ENCODE measurements around the gene PDCD11. TPM values are rescaled to one million over a fixed set of nuclear protein-coding genes. Genes with fewer than 3 reads are reported as not detected.

Gene PDCD11
- total and polyA plus RNA-seq, 2 of the 8 experiments (the other 6 are each of a cell fraction or from before 2014, with no cell fraction given) = 18.1 to 79.1 TPM

DNA sequence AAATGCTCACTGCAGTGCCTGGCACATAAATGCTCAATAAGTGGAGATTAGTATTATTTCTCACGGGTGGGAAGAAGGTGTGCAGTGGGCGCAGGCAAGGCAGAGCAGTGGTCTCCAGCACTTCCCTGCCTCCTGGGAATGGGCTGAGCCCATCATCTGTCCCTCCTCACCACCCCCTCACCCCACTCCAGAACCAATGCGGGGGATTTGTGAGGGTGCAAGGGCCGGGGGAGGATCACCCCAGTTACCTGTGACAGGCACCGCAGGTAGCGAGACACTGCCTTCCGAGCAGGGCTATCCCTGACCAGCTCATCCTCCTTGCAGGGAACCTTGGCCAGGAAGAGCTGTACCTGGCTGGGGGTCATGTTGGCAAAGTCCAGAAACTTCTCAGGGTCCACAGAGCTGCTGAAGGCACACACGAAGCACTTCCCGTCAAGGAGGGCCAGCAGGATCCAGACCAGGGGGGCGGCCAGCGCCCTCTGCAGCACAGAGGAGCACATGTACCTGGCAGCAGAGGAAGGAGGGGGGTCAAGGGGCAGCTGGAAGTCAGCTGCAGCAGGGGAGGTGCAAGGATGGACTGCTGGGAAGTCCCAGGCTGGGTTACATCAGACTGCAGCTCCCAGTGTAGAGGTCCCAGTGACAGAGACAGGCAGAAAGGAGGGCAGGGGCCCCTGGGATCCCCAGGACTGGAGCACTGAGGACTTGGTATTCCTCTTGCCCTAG is 79.8 kb downstream of the PDCD11 start (continued):
- TF ChIP-seq PHF8 (conservative IDR thresholded peaks at IDR 0.05; ENCODE audit: low read depth, low read length) = no peak
- TF ChIP-seq BCL11A (IDR thresholded peaks at IDR 0.05; ENCODE audit: low read depth in 2 of 2, low read length in 2 of 2) = no peak
- TF ChIP-seq SP1 (IDR thresholded peaks at IDR 0.05; ENCODE audit: low read depth, low read length) = no peak
- TF ChIP-seq, protein P1, sequence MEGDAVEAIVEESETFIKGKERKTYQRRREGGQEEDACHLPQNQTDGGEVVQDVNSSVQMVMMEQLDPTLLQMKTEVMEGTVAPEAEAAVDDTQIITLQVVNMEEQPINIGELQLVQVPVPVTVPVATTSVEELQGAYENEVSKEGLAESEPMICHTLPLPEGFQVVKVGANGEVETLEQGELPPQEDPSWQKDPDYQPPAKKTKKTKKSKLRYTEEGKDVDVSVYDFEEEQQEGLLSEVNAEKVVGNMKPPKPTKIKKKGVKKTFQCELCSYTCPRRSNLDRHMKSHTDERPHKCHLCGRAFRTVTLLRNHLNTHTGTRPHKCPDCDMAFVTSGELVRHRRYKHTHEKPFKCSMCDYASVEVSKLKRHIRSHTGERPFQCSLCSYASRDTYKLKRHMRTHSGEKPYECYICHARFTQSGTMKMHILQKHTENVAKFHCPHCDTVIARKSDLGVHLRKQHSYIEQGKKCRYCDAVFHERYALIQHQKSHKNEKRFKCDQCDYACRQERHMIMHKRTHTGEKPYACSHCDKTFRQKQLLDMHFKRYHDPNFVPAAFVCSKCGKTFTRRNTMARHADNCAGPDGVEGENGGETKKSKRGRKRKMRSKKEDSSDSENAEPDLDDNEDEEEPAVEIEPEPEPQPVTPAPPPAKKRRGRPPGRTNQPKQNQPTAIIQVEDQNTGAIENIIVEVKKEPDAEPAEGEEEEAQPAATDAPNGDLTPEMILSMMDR (IDR thresholded peaks at IDR 0.05; ENCODE audit: control extremely low read depth in 1 of 3, insufficient read depth in 1 of 3, low read depth in 1 of 3, low read length in 3 of 3) = peak; percentile 79 to 95 (median 88)
- TF ChIP-seq SIN3A (conservative IDR thresholded peaks at IDR 0.05 in 1 of 2, IDR thresholded peaks at IDR 0.05 in 1 of 2; ENCODE audit: low read depth in 1 of 2, low read length in 2 of 2) = peak in 1 of 2 experiments; percentile 84; a peak in 2 of 4 replicates
- TF ChIP-seq CHD2 (IDR thresholded peaks at IDR 0.05; ENCODE audit: low read length) = 0 out of 2 replicates have a peak, but pooled peaks have one; percentile 23
- TF ChIP-seq CEBPB (IDR thresholded peaks at IDR 0.05; ENCODE audit: low read depth, low read length) = peak; percentile 16; the same call in 1 of the 2 replicates
- no peak for TF ChIP-seq EGR1 (IDR thresholded peaks at IDR 0.05; ENCODE audit: borderline replicate concordance, low read depth, low read length)
